WTC11 (cell line): ENCODE results near the gene PRCC. TPM values are rescaled to one million over a fixed set of nuclear protein-coding genes. Genes with fewer than 3 reads are reported as not detected.
A peak's percentile ranks its signal among the peaks of the same experiment; 100 is the strongest.

Experiments used
- ATAC-seq: fragments of 200-7000 bp; cut with Tn5 transposase; 2 replicates; pipeline ENCODE4 v1.10.0; 2021; ENCODE audit warnings: mild to moderate bottlenecking, moderate library complexity
- CTCF ChIA-PET: fragments of 300-600 bp; sonication (Branson Sonifier 250); formaldehyde crosslinking; loops from one replicate; lab custom pipeline; 2021; ENCODE audit warnings: antibody characterized with exemption; lab: Charles Lee
- POLR2A ChIA-PET: fragments of 350-600 bp; sonication (Branson Sonifier 250); formaldehyde crosslinking; loops from one replicate; lab custom pipeline; 2021; ENCODE audit warnings: antibody characterized with exemption; lab: Charles Lee
- DNase-seq: peaks from one replicate; pipeline ENCODE4 v3.0.0; 2021; ENCODE audit warnings: low spot score
- H3K27ac Mint-ChIP-seq: 2 replicates; pipeline ENCODE4 v1.8.0; 2021; ENCODE audit warnings: mixed read lengths
- H3K27me3 Mint-ChIP-seq: 2 replicates; pipeline ENCODE4 v1.8.0; 2021; ENCODE audit warnings: low read depth, mild to moderate bottlenecking, moderate library complexity, mixed read lengths
- H3K36me3 Mint-ChIP-seq: 2 replicates; pipeline ENCODE4 v1.8.0; 2021; ENCODE audit warnings: mixed read lengths
- H3K4me1 Mint-ChIP-seq: 2 replicates; pipeline ENCODE4 v1.8.0; 2022; ENCODE audit warnings: mixed read lengths
- H3K4me3 Mint-ChIP-seq: 2 replicates; pipeline ENCODE4 v1.8.0; 2021; ENCODE audit warnings: mild to moderate bottlenecking, moderate library complexity, mixed read lengths
- H3K9me3 Mint-ChIP-seq: 2 replicates; pipeline ENCODE4 v1.8.0; 2021; ENCODE audit warnings: mixed read lengths
- ATF1 ChIP-seq: sonication (generic); formaldehyde crosslinking; IDR thresholded peaks from 2 replicates; pipeline ENCODE4 v1.8.1; 2023; ENCODE audit warnings: mild to moderate bottlenecking, moderate library complexity, missing genetic modification reagents
- FOXK1 ChIP-seq: sonication (generic); formaldehyde crosslinking; IDR thresholded peaks from 2 replicates; pipeline ENCODE4 v1.8.0; 2022; ENCODE audit warnings: mild to moderate bottlenecking, moderate library complexity, missing genetic modification reagents
- OVOL2 ChIP-seq: fragments of 250-450 bp; sonication (Bioruptor Pico); IDR thresholded peaks from 2 replicates; pipeline ENCODE4 v1.9.0; 2021; ENCODE audit warnings: mild to moderate bottlenecking, borderline replicate concordance
- PRDM15 ChIP-seq: sonication (generic); formaldehyde crosslinking; IDR thresholded peaks from 2 replicates; pipeline ENCODE4 v1.8.0; 2022; ENCODE audit warnings: missing genetic modification reagents
- ZNF219 ChIP-seq: sonication (generic); formaldehyde crosslinking; IDR thresholded peaks from 2 replicates; pipeline ENCODE4 v1.8.0; 2023; ENCODE audit warnings: missing genetic modification reagents, mild to moderate bottlenecking, borderline replicate concordance
- ZNF512 ChIP-seq: sonication (generic); formaldehyde crosslinking; IDR thresholded peaks from 2 replicates; pipeline ENCODE4 v1.8.1; 2022; ENCODE audit warnings: missing genetic modification reagents, borderline replicate concordance
- ZNF532 ChIP-seq: fragments of 250-450 bp; sonication (Bioruptor Pico); IDR thresholded peaks from 2 replicates; pipeline ENCODE4 v1.9.0; 2021; ENCODE audit warnings: mild to moderate bottlenecking, borderline replicate concordance
- total RNA-seq: library from RNA; stranded (reverse); gene quantifications from 3 replicates; pipeline ENCODE4 v1.2.3, GENCODE V29; 2021
- TF ChIP-seq, protein P1 (sequence below): fragments of 250-450 bp; sonication (Bioruptor Pico); IDR thresholded peaks from 2 replicates; pipeline ENCODE4 v1.9.0; 2021; ENCODE audit warnings: moderate library complexity, mild to moderate bottlenecking, inconsistent platforms, borderline replicate concordance
- TF ChIP-seq, protein P2 (sequence below): sonication (generic); formaldehyde crosslinking; IDR thresholded peaks from 2 replicates; pipeline ENCODE4 v1.8.1; 2022; ENCODE audit warnings: low read depth, mild to moderate bottlenecking, moderate library complexity, missing genetic modification reagents, borderline replicate concordance

The PRCC gene
- total RNA-seq, 1 experiment from 2014 or later: 97.4 TPM

DNA sequence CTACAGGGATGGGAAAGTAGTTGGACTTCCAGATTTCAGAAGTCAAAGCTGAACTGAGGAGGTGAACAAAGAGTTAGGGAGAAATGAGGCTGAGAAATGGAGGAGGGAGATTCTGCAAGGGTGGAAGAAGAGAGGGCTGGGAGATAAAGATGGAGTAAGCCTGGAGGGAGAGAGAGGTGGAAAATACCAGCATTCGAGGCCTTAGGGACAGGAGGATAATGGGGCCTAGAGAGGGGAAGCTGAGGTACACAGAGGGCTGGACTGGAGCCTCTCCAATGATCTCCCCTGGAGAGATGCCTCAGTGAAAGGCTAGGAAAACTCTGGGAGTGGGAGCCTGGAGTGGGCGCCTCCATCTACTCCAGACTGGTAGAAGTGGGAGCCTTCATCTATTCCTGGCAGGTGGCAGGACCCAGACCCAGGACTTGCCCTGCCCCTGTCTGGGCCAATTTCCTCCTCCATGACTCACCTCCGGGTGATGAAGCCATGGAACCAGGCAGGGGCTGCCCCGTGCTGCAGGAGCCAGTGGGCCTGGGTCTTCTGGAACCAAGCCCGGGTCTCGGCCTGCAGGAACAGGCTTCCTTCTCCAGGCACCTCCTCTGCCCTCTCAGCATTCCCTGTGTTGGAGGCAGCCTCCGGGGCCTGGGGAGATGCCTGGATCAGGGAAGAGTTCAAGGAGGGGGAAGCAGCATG, 47.4 kb downstream of the PRCC start:
- CTCF ChIA-PET: interaction anchor here (0.6 to 2.7 kb wide), 32 partner anchors 8 to 293 kb away, joined by 3 to 36 read pairs (median 4); partner anchors contain the start of genes INSRR, ISG20L2, LRRC71 and METTL25B

DNA sequence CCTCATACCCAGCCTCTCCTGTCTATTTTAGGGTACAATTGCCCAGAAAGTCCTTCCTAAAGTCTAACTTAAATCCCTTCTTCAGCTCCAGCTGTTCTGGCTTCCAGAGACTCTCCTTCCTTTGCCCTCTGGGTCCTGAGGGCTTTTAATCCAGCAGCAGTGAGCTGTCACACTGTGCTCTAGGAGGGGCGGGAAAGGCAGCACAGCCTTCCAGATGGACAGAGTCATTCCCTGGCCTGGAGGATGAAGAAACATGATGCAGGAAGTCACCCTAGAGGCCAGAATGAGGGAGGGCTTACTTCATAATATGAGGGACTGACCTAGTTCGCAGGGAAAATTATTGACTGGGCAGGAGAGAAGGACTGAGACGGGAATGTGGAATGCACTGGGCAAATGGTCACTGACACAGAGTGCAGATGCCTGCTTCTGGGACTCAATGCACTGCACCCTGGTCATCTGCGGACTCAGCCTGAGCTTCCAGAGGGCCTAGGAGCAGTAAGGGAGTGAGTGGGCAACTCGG, 48.0 kb downstream of the PRCC start:
- POLR2A ChIA-PET: no interaction called here
- TF ChIP-seq, protein P1, sequence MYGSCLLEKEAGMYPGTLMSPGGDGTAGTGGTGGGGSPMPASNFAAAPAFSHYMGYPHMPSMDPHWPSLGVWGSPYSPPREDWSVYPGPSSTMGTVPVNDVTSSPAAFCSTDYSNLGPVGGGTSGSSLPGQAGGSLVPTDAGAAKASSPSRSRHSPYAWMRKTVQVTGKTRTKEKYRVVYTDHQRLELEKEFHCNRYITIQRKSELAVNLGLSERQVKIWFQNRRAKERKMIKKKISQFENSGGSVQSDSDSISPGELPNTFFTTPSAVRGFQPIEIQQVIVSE (CRISPR knock-in tag): no peak
- TF ChIP-seq FOXK1 (CRISPR knock-in tag) (no peak), ZNF219 (CRISPR knock-in tag) (no peak), OVOL2 (CRISPR knock-in tag) (no peak), ZNF532 (CRISPR knock-in tag) (no peak), PRDM15 (CRISPR knock-in tag) (0 out of 2 replicates have a peak, but pooled peaks have one; percentile 22)
- TF ChIP-seq, protein P2, sequence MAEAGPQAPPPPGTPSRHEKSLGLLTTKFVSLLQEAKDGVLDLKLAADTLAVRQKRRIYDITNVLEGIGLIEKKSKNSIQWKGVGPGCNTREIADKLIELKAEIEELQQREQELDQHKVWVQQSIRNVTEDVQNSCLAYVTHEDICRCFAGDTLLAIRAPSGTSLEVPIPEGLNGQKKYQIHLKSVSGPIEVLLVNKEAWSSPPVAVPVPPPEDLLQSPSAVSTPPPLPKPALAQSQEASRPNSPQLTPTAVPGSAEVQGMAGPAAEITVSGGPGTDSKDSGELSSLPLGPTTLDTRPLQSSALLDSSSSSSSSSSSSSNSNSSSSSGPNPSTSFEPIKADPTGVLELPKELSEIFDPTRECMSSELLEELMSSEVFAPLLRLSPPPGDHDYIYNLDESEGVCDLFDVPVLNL (CRISPR knock-in tag): no peak
- TF ChIP-seq, all 79 proteins: peak for 1
- Mint-ChIP-seq H3K4me3 (no peak overlapping the region), H3K36me3 (peaks cover 5% of the 10 kb centered on the region; the same call in 1 of the 2 replicates), H3K27me3 (peaks cover 68% of the 10 kb centered on the region), H3K9me3 (no peaks in the 10 kb centered on the region), H3K4me1 (peaks cover 22% of the 10 kb centered on the region), H3K27ac (no peak overlapping the region)
- ATAC-seq (no peak), DNase-seq (no peak)
- CTCF ChIA-PET: interaction anchor here (2.4 to 2.7 kb wide), 3 partner anchors 45 to 106 kb away, joined by 9 to 36 read pairs (median 12); partner anchors contain the start of genes INSRR, LRRC71 and NTRK1

More for the DNA sequence above, 47.4 kb downstream of the PRCC start:
- Mint-ChIP-seq H3K36me3 (peaks cover 5% of the 10 kb centered on the region; the same call in 1 of the 2 replicates), H3K9me3 (no peaks in the 10 kb centered on the region)
- TF ChIP-seq ZNF512 (CRISPR knock-in tag) (peak; percentile 93; the same call in 1 of the 2 replicates), ATF1 (CRISPR knock-in tag) (no peak)
- TF ChIP-seq, all 79 proteins: peak for 1
- DNase-seq (no peak), ATAC-seq (no peak)
- Mint-ChIP-seq H3K4me1 (peaks cover 22% of the 10 kb centered on the region), H3K4me3 (peak overlapping the region; percentile 62), H3K27ac (no peak overlapping the region), H3K27me3 (peaks cover 62% of the 10 kb centered on the region)
- POLR2A ChIA-PET: interaction anchor here (1.0 to 1.3 kb wide), 3 partner anchors 43 to 74 kb away, joined by 3 to 6 read pairs (median 4); partner anchors contain the start of genes MRPL24 and NTRK1
